Activated CD4-positive, CD25-positive, alpha-beta regulatory T cell treated with anti-CD3 and anti-CD28 coated beads, Interleukin-2, amount 50 U/mL, for 72 hours (primary cell): ENCODE measurements around the gene HTR4.
"Not testable (repeated sequence)": the region's sequence is repeated elsewhere in the genome, so short reads cannot be mapped to it uniquely, and the experiment has no call there.

Source experiments
- DNase-seq: peaks from one replicate; pipeline ENCODE4 v3.0.0; 2021

Gene HTR4

DNA sequence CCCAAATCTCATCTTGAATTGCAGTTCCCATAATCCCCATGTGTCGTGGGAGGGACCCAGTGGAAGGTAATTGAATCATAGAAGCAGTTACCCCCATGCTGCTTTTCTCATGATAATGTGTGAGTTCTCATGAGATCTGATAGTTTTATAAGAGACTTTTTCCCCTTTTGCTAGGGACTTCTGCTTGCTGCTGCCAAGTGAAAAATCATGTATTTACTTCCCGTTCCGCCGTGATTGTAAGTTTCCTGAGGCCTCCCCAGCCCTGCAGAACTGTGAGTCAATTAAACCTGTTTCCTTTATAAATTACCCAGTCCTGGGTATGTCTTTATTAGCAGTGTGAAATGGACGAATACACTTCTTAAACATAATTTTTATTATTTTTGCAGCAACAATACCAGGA is 185.6 kb downstream of the HTR4 start:
- not testable (repeated sequence) for DNase-seq

DNA sequence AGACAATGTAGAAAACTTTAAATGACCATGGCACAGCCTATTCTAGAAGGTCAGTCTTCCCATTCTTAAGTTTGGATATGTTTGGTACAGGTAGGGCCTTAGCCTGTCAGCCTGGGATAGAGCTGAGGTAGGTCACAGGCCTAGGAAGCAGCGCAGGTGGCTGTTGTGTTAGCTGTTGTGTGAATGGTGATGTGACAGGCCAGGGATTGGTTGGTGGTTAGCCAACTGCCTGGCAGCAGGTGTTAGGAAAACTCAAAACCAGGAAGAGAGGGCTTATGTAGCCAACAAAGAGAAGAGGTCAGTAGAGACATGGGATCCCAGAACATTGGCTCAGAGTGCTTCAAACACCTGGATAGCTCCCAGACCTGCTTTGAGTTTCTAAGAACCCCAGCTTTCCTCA is 186.4 kb downstream of the HTR4 start:
- DNase-seq: no peak

DNA sequence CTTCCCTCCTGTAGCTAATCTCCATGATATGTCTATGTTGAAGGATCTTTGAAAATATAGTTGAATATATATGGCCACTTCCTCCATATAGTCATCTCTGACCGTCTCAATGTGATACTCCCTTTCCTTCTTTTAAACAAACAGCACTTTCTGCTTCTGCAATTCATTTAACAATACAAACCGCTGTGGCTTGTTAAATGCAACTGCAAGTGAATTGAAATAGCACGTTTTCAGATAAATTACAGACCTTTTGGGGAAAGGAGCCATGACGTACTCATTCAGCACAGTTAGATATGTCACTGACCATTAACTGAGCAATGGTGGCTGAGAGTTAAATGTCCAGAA is 188.1 kb downstream of the HTR4 start:
- DNase-seq: no peak

DNA sequence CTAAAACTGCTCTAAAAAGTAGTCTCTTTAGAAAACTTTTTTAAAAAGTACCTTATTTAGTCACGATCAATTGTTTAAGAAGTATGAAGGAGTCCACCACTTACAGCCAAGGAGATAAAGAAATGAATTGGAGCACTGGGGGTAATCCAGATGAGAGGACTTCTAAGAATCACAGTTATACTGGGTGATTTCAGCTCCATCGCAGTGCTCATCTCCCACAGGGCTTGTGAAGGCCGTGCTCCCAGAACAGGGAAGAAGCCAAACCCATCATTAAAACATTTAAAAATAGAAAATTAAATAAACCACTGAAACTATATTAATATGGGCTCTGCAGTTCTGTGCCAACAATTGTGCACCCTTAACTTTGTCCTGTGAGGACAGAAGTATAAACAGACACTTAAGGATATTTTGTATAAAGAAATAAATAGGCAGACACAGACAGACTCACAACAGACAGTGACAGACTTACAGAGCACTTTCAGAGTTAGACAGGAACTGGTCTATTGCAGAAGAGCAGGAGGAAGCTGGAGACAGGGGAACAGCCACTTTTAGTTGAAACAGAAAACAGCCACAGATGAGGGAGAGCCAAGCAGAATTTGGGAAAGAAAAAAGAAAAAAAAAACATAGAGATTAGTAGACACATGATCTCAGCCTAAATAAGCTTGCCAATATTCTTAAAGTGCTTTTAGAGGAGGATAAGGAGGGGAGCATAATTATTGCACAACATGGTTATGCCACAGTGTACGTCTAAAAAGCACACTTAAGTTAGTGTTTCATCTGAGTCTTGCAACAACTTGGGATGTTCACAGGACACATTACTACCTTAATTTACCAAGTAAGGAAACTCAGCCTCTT is 188.7 kb downstream of the HTR4 start:
- DNase-seq: no peak

DNA sequence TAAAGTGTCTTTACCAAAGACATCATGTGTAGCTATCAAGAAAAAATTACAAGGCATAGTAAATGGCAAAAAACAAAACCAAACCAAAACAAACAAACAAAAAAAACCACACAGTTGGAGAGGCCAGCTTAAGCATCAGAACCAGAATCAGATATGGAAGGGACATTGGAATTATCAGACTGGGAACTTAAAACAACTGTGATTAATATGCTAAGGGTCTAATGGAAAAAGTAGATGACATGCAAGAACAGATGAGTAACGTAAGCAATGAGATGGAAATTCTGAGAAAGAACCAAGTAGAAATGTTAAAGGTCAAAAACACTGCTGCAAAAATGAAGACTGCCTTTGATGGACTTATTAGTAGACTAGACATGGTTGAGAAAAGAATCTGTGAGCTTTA is 194.7 kb downstream of the HTR4 start:
- DNase-seq: no peak

DNA sequence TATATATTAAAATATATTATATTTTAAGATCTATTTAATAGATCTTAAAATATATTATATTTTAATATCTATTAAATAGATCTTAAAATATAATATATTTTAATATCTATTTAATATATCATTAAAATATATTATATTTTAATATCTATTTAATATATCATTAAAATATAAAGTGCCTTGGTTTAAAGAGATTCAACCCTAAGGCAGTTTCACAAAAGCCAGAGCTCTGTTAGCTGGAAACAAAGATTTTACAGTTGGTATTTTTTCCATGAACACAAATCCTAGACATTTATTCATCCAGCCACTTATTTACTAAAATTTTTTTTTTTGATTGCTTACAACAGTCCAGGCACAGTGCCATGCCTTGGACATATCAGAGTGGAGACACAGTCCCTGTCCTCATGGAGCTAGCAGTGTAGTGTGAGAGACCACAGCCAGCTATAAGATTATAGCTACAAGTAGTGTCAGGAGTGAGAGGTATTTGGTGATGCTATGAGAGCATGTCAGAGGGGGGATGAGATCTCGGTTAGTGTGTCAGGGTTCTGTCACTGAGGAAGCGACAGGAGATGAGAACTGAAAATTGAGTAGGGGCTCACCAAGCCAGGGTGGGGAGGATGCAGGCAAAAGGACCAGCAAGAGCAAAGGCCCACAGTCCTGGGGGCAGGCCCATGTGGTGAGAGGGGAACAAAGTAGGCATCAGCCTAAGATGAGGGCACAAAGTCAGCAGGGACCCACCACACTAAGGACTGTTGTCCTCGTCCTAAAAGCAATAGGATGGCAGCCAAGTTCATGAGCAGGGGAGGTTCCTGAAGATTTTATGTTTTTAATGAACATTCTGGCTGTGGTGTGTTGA is 196.1 kb downstream of the HTR4 start:
- DNase-seq: no peak

DNA sequence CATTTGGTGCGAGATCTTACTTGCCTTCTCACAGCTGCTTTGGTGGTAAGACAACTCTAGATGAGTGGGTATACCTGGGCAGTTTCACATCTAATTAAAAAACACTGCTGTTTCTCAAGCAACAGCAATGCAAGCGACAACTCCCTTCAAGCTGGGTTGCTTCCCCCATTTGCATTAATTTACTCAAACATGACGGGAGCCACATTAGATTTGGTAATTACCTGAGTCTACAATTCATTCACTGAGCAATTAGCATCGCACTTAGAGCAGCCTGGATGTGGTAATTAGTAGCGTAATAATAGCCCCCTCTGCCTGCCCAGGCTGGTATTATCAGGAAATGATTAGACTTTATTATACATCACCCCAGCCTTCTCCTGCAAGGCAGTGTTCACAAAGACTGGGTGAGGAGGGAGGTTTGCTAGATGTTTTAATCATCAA is 197.1 kb downstream of the HTR4 start:
- DNase-seq: no peak

DNA sequence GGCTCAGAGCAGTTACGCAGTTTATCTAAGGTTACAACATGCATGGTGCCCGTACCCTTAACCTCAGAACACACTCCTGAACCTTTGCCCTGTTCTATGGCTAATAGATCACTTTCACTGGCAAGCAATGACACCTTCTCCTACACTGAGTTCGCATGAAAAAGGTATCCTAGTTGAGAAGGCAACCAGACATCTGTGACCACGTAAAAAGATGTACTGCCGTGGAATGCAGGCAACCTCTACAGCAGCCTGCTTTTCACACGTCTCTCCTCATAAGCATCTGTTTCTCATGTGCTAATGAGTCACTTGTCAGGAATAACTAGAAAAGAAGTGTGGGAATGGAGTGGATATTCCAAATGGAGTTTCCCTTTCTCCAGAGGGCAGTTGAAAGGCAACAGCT is 199.1 kb downstream of the HTR4 start:
- no peak for DNase-seq

DNA sequence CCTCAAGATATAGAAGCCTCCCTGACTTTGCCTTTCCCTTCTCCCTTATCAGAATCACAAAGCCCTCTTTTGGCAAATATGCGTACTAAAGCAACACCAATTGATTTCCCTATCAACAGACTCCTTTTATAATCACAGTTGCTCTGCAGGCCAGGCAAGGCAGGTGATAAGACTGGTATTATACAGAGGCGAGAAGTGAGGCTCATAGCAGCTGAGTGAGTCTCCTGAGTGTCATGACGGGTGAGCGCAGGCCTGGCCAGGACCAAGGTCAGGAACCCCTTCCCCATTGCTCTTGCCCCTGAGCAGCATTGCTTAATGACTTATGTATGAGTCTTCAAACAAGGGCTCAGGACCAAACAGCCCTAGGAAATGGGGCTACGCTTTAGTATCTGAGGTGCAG is 199.8 kb downstream of the HTR4 start:
- no peak for DNase-seq

DNA sequence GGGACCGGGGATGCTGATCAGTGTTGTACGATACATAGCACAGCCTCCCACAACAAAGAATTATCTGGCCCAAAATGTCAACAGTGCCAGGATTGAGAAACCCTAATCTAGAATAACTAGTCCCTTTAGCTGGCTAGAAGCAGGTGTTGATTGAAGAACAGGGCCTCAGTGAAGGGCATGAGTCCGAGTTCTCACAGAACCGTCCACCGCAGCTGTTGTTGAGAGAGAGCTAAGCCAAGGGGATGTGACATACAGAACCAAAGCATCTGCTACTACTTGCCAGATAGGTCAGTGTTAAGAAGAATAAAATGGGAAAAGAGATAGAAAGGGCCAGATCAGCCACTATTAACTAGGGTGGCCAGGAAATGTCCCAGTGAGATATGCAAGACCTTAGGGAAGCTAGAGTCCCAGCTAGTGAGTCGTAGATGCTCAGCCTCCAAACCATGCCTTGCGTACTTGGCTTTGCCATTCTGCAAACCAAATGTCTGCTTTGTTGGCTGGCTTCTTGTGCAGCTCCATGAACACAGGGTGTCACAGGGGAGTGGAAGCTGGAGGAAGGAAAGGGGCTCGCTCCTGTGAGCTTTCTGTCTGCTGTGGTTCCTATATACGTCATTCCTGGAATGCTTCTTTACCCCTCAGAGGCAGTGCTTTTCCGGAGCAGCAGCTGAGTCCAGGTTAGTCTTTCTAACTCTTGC is 201.7 kb downstream of the HTR4 start:
- no peak for DNase-seq

DNA sequence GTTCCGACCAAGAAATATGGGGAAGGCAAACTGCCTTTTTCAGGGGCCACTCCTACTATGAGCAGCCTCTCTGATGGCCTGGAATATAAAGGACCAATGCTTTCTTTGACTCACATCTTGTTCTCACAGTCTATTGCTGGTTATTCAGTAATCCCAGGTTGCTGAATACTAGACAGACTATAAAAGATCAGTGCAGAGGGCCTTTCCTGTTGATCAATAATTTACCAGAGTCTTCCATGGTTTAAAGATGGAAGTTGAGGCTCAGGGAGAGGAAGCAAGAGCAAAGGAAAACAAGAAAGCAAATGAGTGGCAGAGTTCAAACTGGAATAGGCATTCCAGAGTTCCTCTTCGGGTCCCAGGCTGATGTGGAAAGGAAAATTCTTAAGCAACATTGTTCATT is 207.7 kb downstream of the HTR4 start:
- DNase-seq: no peak

DNA sequence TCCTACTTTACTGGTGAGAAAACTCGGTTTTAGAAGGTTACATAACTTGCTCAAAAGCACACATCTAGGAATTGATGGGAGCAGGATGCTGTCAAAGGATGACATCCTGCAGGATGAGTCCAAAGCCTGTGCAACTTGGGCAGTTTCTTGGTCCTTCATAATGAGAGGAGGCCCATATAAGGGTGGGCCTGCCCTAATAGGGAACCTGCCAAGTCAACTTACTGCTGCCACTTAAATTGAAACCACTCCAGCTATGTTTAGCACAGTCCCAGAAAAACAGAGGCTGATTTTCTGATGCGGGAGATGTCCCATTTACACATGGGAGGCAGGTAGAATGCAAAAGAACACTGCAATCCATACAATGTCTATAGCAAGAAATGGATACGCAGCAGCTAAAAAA is 208.7 kb downstream of the HTR4 start:
- no peak for DNase-seq

DNA sequence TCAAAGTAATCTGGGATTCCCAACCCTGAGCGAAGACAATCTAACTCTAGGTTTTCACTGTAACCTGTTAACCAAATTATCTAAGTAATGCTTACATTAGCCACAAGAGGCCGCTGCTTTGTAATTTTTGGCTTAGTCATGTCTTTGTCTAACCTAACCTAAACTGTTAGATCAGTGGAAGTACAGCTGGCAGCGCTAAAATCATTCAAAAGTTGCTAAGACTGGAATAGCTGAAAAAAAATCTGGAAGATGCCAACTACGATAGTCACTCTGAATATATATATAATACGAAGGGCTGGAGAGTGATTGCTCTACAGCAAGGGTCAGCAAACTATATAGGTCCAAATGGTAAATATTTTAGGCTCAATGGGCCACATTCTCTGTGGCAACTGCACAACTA is 210.3 kb downstream of the HTR4 start:
- no peak for DNase-seq

DNA sequence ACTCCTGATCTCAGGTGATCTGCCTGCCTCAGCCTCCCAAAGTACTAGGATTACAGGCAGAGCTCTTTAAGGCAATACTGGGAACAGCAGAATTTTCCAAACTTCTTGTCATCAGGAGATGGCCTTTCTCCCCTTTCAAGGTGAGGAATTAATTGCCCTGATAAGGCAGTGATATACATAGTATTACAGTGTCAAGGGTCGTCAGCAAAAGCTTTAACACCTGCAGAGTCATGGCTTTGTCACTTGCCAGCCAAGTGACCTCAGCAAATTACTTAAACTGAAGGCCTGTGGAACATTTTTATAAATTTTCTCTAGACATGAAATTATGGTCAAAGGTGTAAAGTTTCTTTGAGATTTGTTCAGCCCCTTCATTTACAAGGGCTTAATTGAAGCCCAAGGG is 211.1 kb downstream of the HTR4 start:
- DNase-seq: no peak

DNA sequence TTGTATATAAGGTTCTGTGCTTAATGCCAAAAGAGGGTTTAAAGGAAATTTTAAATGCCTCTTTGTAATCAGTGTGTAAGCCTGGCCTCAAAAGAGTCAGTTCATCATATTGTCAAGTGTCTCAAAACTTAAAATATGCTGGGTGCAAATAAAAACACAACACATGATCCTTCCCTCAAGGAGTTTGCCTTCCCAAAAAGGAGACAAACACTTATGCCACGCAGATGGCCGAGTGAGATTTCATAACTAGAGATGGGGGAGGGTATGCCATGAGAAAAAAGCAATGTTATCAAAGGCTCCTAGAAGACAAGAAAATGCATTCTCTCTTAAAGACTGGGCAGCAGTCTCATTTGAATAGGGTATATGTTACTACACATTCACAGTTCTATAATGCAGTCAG is 215.4 kb downstream of the HTR4 start:
- no peak for DNase-seq

DNA sequence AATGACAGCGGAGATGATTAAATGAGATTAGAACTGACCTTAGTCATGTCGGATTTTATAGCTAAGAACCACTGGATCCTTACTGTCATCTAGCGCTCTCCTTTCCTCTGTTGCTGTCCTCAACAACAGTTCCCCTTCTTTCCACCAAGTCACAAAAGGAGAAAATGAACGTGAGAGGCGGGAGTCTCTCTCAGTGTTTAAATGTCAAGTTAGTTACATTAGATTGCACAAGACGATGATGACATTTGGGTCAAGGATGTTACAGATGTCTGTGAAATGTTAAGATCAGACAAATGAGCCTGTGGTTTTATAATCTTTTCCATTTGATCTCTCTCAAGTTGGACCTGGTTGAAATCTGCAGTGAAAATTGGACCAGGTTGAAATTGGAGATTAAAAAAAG is 217.1 kb downstream of the HTR4 start:
- no peak for DNase-seq

DNA sequence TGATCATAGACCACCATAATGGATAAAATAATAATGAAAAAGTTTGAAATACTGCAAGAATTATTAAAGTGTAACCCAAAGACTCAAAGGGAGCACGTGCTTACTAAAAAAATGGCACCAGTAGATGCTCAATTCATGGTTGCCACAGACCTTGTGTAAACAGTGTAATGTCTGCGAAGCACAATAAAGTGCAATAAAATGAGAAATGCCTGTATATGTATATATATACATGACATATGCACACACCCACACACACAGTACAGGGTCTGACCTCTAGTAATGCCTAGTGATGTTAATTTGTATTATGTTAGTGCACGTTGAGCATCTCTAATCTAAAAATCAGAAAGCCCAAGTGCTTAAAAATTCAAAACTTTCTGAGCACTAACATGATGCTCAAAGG is 218.3 kb downstream of the HTR4 start:
- no peak for DNase-seq

DNA sequence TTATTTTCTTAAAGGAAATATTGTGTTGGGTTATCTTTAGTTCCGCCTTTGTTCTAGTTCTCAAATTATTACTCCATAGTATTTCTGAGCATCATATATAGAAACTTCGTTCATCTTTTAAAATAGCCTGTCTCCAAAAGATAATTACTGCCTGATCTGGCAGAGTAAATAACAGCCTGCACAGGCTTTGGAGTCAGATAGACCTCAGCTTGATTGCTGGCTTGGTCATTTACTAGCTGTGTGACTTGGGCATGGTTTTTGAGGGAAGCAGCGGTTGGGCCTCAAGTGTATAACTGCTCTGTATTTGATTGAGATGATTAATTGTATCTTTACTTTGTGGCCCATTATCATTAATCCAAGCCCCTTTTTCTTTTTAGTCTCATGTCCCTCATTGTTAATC is 220.5 kb downstream of the HTR4 start:
- DNase-seq: no peak
